Lower leg skin (tissue), 4 donors: Measurements from ENCODE around the gene NDUFA6. TPM values are rescaled to one million over a fixed set of nuclear protein-coding genes. Genes with fewer than 3 reads are reported as not detected.

Source experiments
- DNase-seq, 2 donors: peaks; one replicate each; pipeline ENCODE4 v3.0.0-alpha.2; 2019; ENCODE audit warnings: low spot score in 2 of 2
- H3K4me3 ChIP-seq: fragments of 200-600 bp; sonication (generic); 2 replicates; pipeline ENCODE4 v1.5.1; 2017; ENCODE audit warnings: mild to moderate bottlenecking, low read depth; ENCODE audit not compliant: poor library complexity, severe bottlenecking
- POLR2A ChIP-seq, 2 donors: fragments of 450-650 bp; IDR thresholded peaks; one replicate each; pipeline ENCODE4 v1.6.1; 2016 to 2017; ENCODE audit warnings: antibody characterized with exemption in 2 of 2, mild to moderate bottlenecking in 1 of 2, moderate library complexity in 1 of 2
- WGBS, 2 donors: methylation state at CpG; one replicate each; pipeline ENCODE4 v1.1.5; 2018; 5-methylcytosine and 5-hydroxymethylcytosine counted together
- intact Hi-C: fragments of 100-400 bp; cut with DNase I; formaldehyde crosslinking; loops from one replicate; pipeline ENCODE4 v1.15.0; 2023; ENCODE audit warnings: low total_unique reads
- total RNA-seq, 4 donors: library from RNA; depleted of rRNA; stranded (reverse); fragments of >200 nt; gene quantifications; one replicate each; pipeline ENCODE4 v1.1.0, GENCODE V29; 2016
- TF ChIP-seq, protein P1 (sequence below), 3 donors: fragments of 450-650 bp; IDR thresholded peaks; one replicate each; pipeline ENCODE4 v1.5.1; 2016; ENCODE audit warnings: antibody characterized with exemption in 3 of 3, mild to moderate bottlenecking in 3 of 3, moderate library complexity in 2 of 3

The NDUFA6 gene
- total RNA-seq, 4 donors from 2014 or later, result 48.8 to 74.7 (median 58.4) TPM

DNA sequence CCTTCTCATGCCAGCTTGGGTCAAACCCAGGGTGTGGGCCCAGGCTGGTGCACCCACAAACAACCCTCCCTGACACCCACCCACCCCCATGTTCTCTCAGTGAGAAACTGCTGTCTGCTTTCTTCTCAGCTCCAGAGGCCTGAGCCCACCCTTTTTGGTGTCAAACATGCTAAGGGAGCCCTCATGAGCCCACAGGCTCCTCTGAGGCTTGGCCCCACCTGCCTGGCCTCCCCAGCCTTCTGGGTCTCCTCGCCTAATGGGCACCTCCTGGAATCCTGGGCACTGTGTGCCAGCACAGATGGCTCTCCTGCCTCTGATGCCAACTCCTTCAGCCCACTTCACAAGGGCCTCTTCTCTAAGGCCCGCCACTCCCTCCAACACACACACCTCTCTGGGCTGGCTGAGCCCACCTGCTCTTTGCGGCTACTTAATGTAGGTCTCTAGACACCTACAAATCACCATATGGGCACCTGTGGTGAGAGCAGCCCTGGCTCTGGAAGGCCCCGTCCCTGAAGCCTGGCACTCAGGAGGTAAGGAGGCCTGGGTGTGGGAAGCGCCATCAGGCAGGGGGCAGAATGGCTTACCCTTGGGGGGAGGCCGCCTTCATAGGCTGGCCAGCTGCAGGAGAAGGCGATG, 24.3 kb downstream of the NDUFA6 start:
- DNase-seq, result peak; percentile 5 to 73
- no peak for TF ChIP-seq POLR2A (IDR thresholded peaks at IDR 0.05)
- TF ChIP-seq, protein P1, sequence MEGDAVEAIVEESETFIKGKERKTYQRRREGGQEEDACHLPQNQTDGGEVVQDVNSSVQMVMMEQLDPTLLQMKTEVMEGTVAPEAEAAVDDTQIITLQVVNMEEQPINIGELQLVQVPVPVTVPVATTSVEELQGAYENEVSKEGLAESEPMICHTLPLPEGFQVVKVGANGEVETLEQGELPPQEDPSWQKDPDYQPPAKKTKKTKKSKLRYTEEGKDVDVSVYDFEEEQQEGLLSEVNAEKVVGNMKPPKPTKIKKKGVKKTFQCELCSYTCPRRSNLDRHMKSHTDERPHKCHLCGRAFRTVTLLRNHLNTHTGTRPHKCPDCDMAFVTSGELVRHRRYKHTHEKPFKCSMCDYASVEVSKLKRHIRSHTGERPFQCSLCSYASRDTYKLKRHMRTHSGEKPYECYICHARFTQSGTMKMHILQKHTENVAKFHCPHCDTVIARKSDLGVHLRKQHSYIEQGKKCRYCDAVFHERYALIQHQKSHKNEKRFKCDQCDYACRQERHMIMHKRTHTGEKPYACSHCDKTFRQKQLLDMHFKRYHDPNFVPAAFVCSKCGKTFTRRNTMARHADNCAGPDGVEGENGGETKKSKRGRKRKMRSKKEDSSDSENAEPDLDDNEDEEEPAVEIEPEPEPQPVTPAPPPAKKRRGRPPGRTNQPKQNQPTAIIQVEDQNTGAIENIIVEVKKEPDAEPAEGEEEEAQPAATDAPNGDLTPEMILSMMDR (IDR thresholded peaks at IDR 0.05), result no peak
- no peak overlapping the region for H3K4me3 ChIP-seq
- 96 to 100% methylated on average over 6 to 7 of the region's 7 CpGs for WGBS, 2 donors
- intact Hi-C loops, result no loop called here

GRCh38 chr22:42065438-42066125, 25.0 kb downstream of the NDUFA6 start:
- 86 to 89% methylated on average over 13 of the region's 13 CpGs for WGBS, 2 donors

GRCh38 chr22:42064629-42065028, 25.9 kb downstream of the NDUFA6 start:
- no peak for TF ChIP-seq POLR2A (IDR thresholded peaks at IDR 0.05)
- TF ChIP-seq, protein P1 (IDR thresholded peaks at IDR 0.05), result no peak
- DNase-seq, result peak; percentile 8 to 49
- intact Hi-C loops, result no loop called here
- H3K4me3 ChIP-seq, result no peak overlapping the region
- WGBS, 2 donors, result 90 to 100% methylated on average over 1 of the region's 1 CpG

More at GRCh38 chr22:42065438-42066125, 25.0 kb downstream of the NDUFA6 start:
- DNase-seq, result peak; percentile 7 to 74
- no peak overlapping the region for H3K4me3 ChIP-seq
- intact Hi-C loops, result no loop called here
- no peak for TF ChIP-seq POLR2A (IDR thresholded peaks at IDR 0.05)
- TF ChIP-seq, protein P1 (IDR thresholded peaks at IDR 0.05), result no peak

GRCh38 chr22:42062506-42063170, 27.9 kb downstream of the NDUFA6 start:
- TF ChIP-seq POLR2A (IDR thresholded peaks at IDR 0.05), result no peak
- TF ChIP-seq, protein P1 (IDR thresholded peaks at IDR 0.05), result no peak
- H3K4me3 ChIP-seq, result no peak overlapping the region
- intact Hi-C loops, result no loop called here
- peak in 1 of 2 donors; percentile 63 for DNase-seq
- WGBS, 2 donors, result 87 to 95% methylated on average over 10 of the region's 10 CpGs

DNA sequence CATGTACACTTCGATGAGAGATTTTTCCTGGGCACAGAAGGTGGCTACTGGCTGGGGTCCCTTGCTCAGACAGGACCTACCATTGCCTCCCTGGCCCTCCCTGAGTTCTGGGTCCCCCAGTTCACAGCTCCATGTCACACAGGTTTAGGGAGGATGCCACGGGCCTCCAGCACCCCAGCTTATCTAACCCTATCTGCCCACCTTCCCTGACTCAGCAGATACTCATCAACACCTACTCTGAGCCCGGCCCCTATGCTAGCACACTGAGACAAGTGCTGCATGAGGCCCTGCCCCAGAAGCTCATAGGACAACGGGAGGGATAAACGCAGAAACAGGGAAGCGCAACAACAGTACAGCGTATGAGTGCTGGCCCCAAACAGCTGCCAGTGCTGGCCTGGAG, 29.5 kb downstream of the NDUFA6 start:
- H3K4me3 ChIP-seq, result no peak overlapping the region
- intact Hi-C loops, result no loop called here
- 95 to 96% methylated on average over 7 of the region's 7 CpGs for WGBS, 2 donors
- DNase-seq, result peak in 1 of 2 donors; percentile 62
- TF ChIP-seq POLR2A (IDR thresholded peaks at IDR 0.05), result no peak
- TF ChIP-seq, protein P1 (IDR thresholded peaks at IDR 0.05), result no peak
